ENCODE measurements around the gene CATSPER1.
"Not testable (repeated sequence)": the region's sequence is repeated elsewhere in the genome, so short reads cannot be mapped to it uniquely, and the experiment has no call there.

CATSPER1 gene

GRCh38 chr11:66051766-66052663 is 25.7 kb upstream of the CATSPER1 start, which contains the start of gene SF3B2:
SF3B2 (plus strand) TSS chr11:66052364; CDS start chr11:66052385, 21 bp downstream.
- in situ Hi-C loops (cut with MboI; ENCODE audit: low sequenced_read_pairs) = no loop called here

DNA sequence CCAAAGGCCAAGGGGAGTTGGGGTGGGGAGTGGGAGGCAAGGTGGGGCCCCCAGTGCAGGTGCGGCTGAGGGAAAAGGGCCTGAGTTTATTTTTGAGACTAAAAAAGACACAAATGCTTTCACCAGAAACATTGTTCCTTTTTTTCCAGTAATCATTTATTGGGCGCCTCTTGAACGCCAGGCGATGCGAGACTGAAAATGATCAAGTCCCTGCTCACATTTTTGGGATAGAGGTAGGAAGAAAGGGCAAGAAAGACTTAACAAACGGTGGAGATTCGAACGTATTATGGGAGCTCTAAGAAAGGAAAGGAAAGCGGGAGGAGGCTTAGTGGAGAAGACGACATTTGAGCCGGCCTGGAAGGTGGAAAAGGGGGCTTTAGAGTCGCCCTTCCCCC is 25.1 kb upstream of the CATSPER1 start:
- in situ Hi-C loops (cut with MboI; ENCODE audit: low sequenced_read_pairs) = no loop called here

DNA sequence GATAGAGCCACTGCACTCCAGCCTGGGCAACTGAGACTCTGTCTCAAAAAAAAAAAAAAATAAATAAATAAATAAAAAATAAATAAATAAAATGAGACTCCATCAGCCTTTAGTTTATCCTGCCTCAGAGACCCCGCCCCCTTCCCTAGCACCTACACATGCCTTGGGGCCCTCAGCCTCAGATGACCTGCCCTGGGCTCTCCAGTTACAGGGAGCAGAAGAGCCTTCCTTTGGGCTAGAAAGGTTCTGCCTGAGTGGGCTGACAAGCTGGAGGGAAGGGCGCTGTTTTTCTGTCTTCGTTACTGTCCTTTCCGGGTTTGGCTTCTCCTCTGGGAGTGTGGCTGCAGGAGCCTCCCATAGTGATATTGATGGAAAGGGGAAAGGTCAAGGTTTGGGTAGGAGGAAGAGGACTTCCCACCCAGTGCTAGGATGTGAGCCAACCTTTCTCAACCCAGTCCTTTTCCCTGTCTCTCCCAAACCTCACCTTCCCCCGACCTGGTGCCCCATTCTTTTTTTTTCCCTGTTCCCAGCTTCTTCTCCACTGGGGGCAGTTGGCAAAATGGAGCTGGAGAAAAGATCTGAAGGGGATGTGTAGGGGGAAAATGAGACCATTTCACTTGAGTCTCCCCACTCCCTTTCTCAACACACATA is 24.4 kb upstream of the CATSPER1 start:
- in situ Hi-C loops (cut with MboI; ENCODE audit: low sequenced_read_pairs) = no loop called here

- in situ Hi-C loops (cut with MboI; ENCODE audit: low sequenced_read_pairs) = no loop called here
These were observed 22.5 kb upstream of the CATSPER1 start, which contains the start of gene GAL3ST3 for GRCh38 chr11:66048547-66049323. GAL3ST3 (minus strand) TSS chr11:66049161; CDS start chr11:66045415, 3,746 bp downstream.

DNA sequence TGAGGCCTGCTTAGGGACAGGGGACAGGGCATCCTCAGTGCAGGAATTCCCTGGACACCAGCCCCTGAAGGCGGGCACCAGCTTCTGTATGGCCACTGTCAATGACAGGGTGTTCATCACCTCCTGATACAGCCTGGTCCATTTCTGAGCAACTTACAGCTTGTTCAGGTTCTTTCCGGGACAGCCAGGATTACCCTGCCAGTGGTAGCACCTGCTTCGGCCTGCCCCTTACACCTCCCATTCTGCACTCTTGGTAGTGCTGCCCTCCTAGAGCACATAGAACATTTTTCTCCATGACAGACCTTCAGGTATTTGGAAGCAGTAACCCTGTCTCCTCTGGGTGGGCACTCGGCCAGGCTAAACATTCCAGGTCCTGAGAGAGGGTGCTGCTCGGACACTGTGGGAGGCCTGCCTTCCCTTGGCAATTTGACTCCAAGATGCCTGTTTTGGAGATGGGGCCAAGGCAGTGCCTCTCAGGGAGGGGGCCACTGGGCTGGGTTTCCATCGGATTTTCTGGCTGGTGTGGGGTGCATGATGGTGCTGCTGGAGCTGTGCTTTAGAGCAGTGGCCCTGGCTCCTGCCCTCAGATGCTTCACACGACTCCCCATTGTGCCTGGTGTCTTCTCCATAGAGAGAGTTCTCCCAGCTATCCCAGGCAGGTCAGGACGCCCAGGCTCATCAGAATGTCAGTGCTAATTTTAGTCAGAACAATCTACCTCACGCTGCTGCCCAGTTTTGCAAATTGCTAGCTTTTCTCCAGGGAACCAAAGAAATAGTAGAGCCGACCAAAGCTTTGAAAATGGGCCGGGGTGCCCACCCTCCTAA is 21.5 kb upstream of the CATSPER1 start:
- in situ Hi-C loops (cut with MboI; ENCODE audit: low sequenced_read_pairs) = no loop called here

DNA sequence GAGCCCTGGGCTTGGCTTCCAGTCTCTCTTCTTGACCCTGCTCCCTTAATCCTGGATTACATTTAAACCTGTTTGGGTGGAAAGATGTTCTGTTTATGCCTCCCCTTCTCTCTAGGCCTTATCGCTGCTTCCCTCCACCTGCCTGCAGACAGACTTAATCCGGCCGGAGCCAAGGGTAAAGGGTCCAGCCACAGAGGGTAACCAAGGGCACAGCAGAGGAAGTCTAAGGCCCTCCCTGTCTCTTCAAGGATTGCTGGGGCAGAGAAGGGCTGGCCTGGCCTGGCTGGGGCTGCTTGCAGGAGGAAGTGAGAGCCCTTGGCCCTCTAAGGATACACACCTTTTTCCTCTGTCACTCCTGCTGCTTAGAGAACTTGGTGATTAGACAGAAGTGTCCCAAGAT is 20.6 kb upstream of the CATSPER1 start:
- in situ Hi-C loops (cut with MboI; ENCODE audit: low sequenced_read_pairs) = no loop called here

- in situ Hi-C loops (cut with MboI; ENCODE audit: low sequenced_read_pairs) = no loop called here
These were observed 18.9 kb upstream of the CATSPER1 start for GRCh38 chr11:66045177-66045639.

DNA sequence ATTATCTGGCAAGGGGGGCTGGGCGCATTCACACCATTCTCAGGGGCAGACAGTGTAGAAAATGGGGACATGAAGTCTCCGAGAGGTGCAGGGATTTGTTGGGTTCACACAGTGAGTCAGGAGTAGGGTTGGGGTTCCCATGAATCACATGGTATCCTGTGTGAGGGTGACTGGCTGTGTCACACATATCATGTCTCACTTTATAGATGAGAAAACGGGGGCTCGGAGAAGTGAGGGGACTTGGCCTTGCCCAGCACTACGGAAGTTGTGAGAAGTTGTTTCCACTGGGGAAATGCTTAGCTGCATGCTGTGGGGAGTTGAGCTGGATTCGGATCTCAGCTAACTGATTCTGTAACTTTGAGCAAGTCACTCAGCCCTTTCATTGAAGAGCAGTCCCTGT is 18.5 kb upstream of the CATSPER1 start:
- in situ Hi-C loops (cut with MboI; ENCODE audit: low sequenced_read_pairs) = no loop called here

DNA sequence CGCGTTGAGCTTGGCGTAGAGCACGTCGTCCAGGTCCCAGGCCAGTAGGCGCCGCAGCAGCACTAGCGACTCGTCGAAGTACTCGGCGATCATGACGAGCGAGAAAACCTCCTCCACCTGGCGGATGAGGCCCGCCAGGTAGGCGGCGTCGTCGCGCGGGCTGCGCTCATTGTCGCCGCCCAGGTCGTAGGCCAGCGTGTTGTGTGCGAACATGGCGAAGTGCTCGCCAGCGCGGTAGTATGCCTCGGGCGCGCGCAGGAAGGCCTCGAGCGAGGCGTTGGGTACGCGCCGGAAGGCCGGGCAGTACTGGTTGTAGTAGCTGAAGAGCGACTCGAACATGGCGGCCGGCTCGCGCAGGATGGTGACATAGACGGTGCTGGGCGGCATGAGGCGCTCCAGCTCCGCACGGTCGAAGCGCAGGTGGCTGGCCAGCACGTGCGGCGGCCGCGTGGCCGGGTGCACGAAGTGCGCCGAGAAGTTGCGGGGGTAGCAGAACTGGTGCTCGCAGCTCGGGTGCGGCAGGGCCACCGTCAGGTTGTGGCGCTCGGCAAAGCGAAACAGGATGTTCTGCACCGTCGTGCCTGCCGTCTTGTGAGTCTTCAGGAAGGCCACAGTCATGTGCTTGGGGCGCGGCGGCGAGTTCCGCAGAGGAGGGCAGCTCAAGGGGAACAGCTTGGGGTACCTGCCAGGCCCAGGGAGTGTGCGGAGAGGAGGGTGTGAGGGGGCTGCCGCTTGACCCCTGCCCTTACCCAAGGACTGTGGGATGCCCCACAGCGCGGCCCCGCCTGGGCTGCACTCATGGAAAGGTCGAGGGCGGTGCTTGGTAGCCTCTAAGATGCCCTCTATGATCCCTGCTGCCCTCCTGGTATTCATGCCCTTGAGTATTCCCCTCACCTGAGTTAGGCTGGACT is 17.0 kb upstream of the CATSPER1 start:
- in situ Hi-C loops (cut with MboI; ENCODE audit: low sequenced_read_pairs) = no loop called here

DNA sequence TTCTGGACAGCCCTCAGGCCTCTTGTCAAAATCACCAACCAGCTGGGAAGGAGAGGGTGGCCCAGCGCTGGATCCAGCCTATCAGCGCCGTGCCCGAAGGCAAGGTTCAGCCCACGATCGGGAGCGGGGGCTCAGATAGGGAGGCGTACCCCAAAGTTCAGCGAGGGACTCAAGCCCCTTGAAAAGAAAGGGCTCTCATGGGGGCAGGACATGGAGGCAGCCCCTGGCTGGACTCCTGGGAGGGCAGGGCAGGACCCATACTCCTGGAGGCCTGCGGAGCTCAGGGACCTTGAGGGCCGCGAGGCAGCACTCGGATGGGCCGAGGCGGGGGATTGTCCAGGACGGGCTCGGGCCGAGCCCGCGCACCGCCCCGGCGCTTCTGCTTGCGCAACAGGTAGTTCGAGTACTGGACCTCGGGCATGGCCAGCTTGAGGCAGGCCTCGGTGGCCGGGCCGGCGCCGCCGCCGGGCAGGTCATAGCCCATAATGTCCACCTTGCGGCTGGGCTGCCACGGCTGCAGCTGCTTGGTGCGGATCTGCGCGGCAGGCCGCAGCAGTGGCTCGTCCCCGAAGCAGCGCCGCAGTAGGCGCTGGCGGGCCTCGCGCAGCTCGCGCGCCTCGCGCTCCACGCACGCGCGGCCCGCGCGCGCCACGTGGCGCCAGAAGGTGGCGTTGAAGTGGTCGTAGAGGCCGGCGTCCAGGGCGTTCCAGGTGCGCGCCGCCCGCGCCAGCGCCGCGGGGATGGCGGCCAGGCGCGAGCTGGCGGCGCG is 16.1 kb upstream of the CATSPER1 start:
- in situ Hi-C loops (cut with MboI; ENCODE audit: low sequenced_read_pairs) = no loop called here

DNA sequence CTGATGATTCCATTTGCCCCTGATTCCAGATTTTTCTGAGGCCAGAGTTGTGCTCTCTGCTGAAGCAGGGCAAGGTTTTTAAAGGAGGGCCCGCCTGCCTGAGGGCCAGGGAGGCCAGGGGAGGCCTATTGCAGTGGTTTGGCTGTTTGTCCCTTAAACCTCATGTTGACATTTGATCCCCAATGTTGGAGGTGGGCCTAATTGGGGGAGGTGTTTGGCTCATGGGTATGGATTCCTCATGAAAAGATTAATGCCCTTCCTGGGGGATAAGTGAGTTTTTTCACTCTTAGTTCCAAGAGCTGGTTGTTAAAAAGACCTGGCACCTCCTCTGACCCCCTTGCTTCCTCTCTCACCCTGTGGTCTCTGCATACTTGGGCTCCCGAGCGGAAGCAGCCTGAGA is 13.5 kb upstream of the CATSPER1 start:
- in situ Hi-C loops (cut with MboI; ENCODE audit: low sequenced_read_pairs) = no loop called here

DNA sequence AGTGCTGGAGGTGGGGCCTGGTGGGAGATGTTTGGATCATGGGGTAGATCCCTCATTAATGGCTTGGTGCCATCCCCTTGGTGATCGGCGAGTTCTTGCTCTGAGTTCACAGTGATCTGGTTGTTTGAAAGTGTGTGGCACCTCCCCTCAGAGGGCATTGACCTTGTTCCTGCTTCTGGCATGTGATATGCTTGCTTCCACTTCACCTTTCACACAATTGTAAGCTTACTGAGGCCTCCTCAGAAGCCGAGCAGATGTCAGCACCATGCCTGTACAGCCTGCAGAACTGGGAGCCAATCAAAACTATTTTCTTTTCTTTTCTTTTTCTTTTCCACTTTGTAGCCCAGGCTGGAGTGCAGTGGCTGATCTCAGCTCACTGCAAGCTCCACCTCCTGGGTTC is 11.0 kb upstream of the CATSPER1 start:
- in situ Hi-C loops (cut with MboI; ENCODE audit: low sequenced_read_pairs) = no loop called here

GRCh38 chr11:66036334-66036710 is 10.0 kb upstream of the CATSPER1 start:
- in situ Hi-C loops (cut with MboI; ENCODE audit: low sequenced_read_pairs) = no loop called here

DNA sequence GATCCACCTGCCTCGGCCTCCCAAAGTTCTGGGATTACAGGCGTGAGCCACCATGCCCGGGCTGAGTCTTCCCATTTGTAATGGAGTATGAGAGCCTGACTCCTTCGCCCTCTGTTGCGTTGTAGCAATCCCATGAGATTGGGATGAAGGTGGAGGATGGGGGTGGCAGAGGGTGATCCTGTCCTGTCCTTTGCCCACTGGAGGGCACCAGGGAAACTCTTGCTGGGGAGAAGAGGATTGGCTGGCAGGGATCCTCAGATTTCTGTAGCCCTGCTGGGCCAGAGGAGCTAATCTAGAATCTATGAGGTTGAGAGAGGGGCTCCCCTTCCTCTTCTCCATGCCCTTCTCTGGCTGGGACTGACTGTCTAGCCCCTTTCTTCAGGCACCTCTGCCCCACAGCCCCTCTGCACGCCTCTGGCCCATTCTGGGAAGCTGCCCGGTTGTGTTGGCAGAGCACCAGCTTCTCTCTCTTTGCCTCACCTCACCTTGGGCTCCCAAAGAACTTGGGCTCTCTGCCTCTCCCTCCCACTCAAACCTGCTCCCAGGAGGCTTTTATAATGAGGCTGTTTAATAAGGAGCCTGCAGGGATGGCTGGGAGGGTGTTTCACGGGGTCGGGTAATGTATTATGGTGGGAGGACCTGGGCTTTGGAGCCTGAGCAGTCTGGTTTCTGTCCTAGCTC is 9.5 kb upstream of the CATSPER1 start:
- in situ Hi-C loops (cut with MboI; ENCODE audit: low sequenced_read_pairs) = no loop called here

DNA sequence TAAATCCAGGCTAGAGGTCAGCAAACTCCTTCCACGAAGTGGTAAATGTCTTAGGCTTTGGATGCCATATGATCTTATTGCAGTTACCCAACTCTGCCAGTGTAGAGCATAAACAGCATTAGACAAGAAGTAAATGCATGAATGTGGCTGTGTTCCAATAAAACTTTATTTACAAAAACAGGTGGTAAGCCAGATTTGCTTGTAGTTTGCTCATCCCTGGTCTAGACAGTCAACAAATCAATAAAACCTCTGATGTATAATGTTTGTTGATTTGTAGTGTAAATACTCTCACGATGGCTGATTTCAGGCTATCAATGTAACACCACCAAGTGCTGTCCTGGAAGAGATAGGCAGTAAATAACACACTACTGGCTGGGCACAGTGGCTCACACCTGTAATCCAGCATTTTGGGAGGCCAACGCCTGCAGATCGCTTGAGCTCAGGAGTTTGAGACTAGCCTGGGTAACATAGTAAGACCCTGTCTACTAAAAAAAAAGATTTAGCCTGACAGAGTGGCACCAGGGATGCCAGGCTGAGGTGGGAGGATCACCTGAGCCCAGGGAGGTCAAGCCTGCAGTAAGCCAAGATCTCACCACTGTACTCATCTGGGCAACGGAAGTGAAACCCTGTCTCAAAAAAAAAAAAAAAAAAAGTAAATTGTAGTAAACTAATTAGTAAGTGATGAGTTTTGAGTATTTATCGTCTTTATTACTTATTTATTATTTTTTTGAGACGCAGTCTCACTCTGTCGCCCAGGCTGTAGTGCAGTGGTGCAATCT is 6.9 kb upstream of the CATSPER1 start:
- in situ Hi-C loops (cut with MboI; ENCODE audit: low sequenced_read_pairs) = no loop called here

- in situ Hi-C loops (cut with MboI; ENCODE audit: low sequenced_read_pairs) = not testable (repeated sequence)
These were observed 3.2 kb downstream of the CATSPER1 start for GRCh38 chr11:66023186-66023440.

DNA sequence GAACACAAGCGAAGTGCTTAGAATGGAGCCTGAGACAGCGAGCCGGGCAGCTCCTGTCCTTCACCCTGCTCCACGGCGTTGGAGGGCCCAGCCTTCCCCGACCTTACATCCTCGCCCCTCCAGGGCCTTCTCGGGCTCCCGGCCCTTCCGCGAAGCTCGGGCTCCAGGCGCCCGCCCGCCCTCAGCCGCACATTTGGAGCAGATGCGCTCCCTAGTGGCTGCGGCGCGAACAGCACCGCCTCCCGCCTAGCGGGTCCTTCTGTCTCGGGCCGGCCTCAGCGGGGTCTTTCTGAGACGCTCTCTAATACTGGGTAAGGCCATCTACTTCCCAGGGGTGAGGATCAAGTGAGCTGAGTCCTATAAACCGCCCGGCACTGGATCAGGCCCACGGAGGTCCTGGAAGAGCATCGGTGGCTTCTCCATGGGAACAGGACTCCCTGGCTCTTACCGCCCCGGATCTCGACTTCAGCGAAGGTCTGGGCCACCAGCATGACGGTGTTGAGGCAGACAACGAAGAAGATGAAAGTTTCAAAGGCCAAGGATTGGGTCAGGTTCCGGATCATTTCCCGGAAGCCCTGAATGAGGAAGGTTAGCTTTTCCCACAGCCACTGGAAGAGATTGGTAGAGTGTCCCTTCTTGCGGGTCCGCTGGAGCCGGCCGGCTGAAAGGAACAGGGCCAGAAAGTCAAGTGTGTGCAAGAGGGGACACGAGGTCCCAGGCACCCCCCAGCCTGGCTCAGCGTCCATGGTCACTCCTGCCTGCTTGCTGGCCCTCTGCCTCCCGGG is 3.7 kb downstream of the CATSPER1 start:
- in situ Hi-C loops (cut with MboI; ENCODE audit: low sequenced_read_pairs) = no loop called here

All from HL-60/S4 (cell line).